T47D (cell line): ENCODE measurements around the gene KCNQ1.

Experiments
- DNase-seq, 2 experiments: peaks; one replicate each; pipeline versions ENCODE4 v3.0.0 to v3.0.0-alpha.2; 2011 to 2012; ENCODE audit warnings: low read depth in 1 of 2, low spot score in 1 of 2
- JUND ChIP-seq: IDR thresholded peaks from 2 replicates; pipeline ENCODE4 v1.6.1; 2012; ENCODE audit warnings: low read depth
- in situ Hi-C: cut with HindIII; loops from 2 replicates; pipeline ENCODE4 v1.10.0; 2016; ENCODE audit warnings: low sequenced_read_pairs, low pct_unique_long_range_greater_than_20kb

Gene KCNQ1

DNA sequence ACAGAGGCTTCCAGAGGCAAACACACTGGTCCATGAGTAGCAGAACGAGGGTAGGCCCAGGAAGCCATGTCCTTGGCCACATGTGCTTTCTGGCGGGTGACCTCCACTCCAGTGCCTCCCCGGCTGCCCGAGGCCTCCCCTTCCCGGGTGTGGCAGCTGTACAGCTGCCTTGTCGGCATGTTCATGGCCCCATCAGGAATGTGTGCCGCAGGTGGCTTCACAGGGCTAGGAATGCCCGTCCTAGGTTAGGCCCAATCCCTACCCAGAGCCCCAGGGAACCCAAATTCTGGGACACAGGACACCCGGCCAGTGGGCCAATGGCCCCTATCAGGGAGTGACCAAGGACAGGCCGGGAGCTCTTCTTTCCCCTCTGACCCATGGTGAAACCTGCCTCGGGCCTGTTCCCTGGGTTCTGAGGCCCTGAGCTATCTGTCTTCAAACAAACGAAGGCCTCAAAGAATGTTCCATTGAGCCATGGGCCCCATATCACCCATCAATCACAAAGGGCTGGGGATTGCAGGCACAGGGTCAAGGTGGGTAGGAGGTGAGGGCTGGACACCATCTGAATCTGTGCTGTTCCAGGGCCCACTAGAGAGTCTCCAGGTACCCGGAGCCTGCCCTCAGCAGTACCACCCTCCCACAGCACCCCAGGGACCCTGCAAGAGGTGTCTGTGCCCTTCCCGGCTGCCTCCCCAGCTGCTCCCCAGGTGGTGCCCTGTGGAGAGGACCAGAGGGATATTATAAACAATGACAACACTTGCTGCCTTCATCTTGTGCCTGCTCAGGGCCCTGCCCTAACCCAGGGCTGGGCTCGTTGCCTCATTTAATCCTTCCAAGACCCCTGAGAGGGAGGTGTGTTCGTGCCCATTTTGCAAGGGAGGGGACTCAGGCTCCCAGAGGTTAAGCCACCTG lies 444.8 kb downstream of the KCNQ1 start:
- in situ Hi-C loops, result no loop called here
- DNase-seq, result no peak
- TF ChIP-seq JUND, result no peak

DNA sequence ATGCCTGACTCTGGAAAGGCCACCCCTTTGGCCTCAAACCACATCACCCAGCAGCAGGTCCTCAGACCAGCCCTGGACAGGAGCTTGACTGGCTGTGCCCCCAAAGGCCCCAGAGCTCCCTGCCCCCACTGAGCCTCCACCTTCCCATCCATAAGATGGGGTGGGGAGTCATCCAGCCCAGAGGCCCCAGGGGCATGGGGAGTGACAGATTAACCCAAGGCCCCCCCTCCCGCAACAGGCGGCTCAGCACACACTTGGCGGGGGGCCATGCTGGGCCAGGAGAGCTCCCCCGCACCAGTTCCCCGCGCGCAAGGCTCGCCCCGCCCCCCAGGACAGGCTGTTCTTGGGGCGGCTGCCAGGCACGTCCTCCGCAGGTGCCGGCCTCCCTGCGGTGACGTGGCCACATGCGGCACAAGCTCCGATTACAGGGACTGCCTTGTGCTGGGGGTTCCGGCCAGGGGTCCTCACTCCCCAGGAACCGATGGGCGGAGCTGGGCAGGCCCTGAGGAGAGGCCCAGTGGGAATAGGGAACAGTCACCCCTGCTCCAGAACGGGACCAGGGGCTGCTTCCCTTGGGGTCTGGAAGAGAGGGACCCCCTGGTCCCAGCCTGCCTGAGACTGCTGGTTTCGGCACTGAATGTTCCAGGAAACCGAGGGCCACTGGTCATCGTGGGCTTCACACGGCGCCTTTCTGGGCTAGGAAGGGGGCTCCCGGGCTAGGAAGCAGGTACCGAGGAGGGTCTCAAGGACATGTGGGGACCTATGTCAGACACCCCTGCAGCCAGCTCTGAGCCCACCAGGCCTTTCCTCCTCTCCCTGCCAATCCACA lies 445.9 kb downstream of the KCNQ1 start:
- no peak for DNase-seq
- in situ Hi-C loops, result no loop called here
- TF ChIP-seq JUND, result no peak

DNA sequence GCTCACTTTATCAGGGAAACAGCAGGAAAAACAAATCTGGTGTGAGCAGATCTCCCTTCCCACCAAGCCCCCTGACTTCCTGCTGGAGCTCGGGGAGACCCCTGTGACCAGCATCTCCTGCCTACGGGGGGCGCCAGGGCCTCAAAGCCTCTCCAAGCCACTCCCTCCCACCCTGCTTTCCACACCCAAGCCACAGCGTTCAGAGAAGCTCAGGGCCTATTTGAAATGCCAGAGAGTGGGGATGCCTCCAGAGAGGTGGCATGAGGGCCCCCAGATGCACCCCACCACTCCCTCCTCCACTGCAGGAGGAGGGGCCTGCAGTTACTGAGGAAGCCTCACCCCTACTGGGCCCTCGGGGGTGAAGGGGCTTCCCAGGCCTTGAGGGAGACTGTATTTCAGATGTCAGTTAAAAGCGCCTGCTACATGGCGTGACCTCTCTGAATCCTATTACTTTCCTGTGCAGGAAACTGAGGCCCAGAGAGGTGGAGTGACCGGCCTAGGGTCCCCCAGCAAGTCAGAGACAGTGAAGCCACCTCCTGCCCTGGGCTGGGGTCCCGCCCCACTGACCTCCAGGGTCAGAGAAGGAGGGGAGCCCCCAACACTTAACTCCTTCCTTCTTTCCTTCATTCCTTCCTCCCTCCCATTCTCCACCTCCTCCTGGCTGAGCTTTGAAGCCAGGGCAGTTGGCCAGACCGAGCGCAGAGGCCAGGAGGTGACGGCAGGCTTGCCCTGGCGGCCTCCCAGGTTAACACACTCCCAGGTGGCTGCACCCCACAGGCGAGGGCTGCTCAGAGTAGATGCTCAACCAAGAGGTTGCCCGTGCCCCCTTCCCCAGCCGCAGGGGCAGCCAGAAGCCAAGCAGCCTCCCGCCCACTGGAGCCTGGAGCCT lies 446.8 kb downstream of the KCNQ1 start:
- TF ChIP-seq JUND, result no peak
- in situ Hi-C loops, result no loop called here
- DNase-seq, result no peak

DNA sequence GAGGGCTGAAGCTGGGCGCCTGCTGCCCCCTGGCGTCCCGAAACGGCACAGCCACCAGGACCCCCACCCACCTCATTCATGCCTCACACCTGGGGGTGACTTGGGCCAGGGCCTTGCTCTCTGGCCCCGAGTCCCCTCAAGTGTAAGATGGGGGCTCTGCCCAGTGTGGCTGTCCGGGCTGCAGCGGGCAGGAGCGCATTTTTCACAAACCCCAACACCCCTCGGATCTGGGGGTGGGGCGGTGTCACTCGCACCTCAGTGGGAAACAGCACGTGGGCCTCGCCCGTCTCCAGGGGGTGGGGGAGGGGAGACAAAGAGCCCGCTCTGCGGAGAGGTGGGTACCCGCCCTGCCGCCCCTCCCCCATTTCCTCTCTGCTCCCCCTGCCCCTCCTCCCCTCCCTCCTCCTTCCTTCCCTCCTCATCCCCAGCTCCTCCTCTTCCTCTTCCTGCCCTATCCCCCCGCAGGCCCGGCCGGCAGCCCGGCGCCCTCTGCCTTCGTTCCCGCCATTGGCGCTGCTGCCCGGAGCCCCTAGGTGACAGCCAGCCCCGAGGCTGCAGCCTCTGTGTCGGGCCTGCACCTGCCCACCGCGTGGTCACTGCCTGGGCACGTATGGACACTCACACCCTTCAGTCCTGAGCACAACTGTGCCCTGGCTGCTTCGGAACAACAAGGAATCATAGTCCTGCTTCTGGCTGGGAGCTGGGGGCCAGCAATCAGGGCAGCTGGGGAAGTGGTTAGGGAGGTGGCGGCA lies 447.6 kb downstream of the KCNQ1 start:
- DNase-seq, result peak in 1 of 2 experiments; percentile 61
- in situ Hi-C loops, result no loop called here
- no peak for TF ChIP-seq JUND

DNA sequence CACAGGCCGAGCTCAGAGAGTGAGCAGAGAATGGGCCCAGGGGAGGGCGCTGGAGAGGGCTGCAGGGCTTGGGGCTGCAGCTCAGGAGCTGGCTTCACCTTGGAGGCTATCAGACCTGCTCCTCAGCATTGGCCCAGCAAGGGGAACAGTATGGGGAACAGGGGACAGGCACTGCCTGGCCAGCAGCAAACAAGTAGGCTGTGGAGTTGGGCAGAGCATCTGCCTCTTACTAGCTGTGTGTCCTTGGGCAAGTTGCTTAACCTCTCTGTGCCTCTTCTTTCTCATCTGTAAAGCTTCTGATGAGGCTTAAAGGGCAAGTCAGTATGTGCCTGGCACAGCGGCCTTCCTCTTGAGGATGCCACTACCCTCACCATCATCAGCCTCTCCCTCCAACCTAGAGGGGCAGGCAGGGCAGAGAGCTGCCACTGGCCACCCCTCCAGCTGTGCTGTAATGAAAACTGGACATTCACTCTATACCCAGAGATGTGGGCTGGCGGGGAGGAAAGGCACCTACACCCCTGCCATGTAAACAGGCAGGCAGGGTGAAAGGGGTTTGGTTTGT lies 448.2 kb downstream of the KCNQ1 start:
- in situ Hi-C loops, result no loop called here
- peak in 1 of 2 experiments; percentile 40 for DNase-seq
- TF ChIP-seq JUND, result no peak

DNA sequence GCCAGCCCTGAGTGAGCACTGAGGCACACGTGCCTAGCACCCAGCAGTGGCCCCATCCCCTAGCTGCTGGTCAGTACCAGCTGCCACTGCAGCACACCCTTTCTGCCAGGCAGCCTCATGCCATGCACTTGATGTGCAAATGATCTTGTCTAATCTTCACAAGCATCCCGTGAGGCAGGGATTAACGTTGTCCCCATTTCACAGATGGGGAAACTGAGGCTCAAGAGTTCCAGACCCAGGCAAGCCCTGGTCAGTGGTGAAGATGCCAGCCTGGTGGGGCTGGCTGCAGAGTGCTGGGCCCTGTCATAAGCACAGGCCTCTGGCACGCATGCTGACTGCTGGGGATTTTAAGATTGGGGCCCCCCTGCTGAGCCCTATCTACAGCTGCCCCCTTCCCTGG lies 449.1 kb downstream of the KCNQ1 start:
- in situ Hi-C loops, result no loop called here
- no peak for TF ChIP-seq JUND
- DNase-seq, result no peak

DNA sequence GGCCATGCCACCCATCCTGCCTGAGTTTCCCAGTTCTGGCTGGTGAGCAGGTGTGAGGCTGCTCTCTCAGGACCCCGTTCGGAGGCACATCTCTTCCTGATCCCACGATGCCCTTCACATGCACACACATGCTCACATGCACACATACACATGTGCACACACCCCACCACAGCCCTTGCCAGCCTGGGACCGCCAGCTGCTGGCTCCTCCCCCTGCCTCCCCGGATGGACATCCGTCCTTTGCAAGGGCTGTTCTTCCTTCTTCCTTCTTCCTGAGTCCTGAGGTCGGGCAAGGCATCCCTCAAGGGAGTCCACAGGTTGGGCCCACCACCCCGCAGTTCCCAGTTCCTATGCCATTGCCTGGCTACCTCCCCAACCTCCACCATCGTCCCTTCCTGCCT lies 451.2 kb downstream of the KCNQ1 start:
- DNase-seq, result no peak
- in situ Hi-C loops, result no loop called here
- no peak for TF ChIP-seq JUND

DNA sequence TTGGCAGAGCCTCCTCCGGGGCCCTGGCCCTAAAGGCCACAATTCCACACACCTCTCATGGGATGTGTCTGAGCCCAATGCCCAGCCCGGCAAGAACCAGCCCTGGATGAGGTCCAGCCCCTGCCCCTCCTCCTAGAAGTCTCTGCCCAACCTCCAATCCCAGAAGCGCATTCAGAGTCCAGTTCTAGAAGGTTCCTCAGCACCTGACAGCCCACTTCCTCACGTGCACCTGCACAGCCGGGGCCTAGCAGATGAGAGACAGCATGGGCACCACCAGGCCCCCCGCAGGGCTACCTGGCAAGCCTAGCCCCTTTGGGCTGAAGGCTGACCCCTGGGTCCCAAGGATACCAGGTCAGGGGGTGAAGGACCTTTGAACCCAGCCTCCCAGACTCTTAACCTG lies 452.2 kb downstream of the KCNQ1 start:
- in situ Hi-C loops, result no loop called here
- no peak for DNase-seq
- TF ChIP-seq JUND, result no peak

DNA sequence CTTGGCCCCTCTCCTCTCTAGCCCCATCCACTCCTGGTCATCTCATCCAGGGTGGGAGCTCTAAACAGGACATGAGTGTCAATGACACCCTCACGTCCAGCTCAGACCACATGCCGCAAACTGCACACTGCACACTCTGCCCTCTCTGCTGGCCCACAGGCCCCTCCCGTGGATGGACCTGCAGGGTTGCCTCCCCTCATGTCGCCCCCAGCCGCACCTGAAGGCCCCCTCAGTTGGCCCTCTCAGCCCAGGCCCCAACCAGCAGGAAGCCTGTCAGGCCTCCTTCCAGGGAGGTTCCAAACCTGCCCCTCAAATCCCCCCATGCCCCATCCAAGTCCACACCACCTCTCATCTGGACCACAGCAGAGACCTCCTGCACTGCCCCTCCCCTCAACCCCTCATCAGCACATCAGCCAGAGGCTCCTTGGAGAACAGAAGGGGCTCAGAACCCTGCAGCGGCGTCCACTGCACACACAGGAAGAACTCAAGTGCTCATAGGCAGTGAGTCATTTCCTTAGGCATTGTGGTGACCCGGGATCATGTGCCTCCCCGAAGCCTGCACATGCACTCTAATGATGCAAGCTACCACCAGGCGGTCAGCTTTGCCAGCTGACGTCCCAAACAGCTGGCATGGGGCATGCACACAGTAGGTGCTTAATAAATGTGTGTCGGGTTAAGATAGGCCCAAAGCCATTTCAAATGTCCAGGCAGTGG lies 453.7 kb downstream of the KCNQ1 start:
- no peak for DNase-seq
- in situ Hi-C loops, result no loop called here
- TF ChIP-seq JUND, result no peak
